ENCODE results near the gene SNAP47. TPM values are rescaled to one million over a fixed set of nuclear protein-coding genes. Genes with fewer than 3 reads are reported as not detected.

The SNAP47 gene
- total and polyA plus RNA-seq, 9 of the 15 experiments (the other 6 are each of a cell fraction or from before 2014, with no cell fraction given): 2.5 to 41.3 (median 32.6) TPM

DNA sequence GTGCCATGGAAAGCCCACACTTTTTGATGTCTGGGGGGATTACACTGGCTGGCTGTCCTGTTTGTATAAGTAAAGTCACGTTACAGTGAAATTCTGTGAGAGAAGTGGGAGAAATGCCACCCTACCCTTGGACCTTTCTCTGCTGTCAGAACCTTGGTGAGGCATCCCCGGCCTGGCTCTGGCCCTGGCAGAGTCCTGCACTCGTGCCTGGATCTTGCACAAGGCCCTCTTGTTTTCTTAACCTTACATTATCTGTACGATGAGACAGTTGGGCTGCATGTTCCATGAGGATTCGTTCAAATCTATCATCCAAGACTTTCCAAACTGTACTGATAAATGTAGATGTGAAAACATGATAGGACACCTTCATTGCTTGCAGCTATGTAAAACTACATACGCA lies 11.4 kb downstream of the SNAP47 start (continued):
- TF ChIP-seq, protein P1, sequence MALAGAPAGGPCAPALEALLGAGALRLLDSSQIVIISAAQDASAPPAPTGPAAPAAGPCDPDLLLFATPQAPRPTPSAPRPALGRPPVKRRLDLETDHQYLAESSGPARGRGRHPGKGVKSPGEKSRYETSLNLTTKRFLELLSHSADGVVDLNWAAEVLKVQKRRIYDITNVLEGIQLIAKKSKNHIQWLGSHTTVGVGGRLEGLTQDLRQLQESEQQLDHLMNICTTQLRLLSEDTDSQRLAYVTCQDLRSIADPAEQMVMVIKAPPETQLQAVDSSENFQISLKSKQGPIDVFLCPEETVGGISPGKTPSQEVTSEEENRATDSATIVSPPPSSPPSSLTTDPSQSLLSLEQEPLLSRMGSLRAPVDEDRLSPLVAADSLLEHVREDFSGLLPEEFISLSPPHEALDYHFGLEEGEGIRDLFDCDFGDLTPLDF (CRISPR knock-in tag; IDR thresholded peaks at IDR 0.05): no peak
- TF ChIP-seq NBN (IDR thresholded peaks at IDR 0.05; ENCODE audit: low read depth): no peak

DNA sequence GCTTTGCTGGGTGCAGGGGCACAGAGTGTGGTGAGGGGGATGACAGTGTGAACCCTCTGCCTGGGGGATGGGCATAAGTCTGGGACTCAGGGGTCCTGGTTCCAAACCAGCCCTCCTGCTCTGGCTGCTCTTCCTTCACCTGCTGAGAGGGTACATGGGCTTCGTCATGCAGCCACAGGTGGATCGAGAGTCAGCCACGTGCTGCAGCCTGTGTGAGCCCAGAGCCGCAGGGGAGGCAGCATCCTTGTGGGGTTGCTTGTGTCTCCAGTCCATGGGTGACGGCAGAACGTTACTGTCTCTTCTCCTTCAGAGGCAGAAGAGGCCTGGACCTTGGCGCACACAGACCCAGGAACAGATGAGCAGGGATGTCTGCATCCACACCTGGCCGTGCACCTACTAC lies 12.1 kb downstream of the SNAP47 start:
- in situ Hi-C loops (cut with MboI) (no loop called here), intact Hi-C loops (cut with micrococcal nuclease) (no loop called here)
- BruUV-seq (replicated peaks): no TSS peak
- Histone ChIP-seq H3K9me1 (ENCODE audit: control insufficient read depth, insufficient read depth, low read length) (peaks cover 22% of the 10 kb centered on the region), H2AFZ (ENCODE audit: low read depth, low read length) (no peak overlapping the region), H3K36me3 (ENCODE audit: control insufficient read depth, insufficient read depth, low read length) (peaks cover 37% of the 10 kb centered on the region), H3K4me3 (no peak overlapping the region), H3K4me1 (replicated peaks in 1 of 2; ENCODE audit: control insufficient read depth in 2 of 2, insufficient read depth in 2 of 2, low read length in 2 of 2) (peaks cover 26 to 49% of the 10 kb centered on the region in 2 experiments), H3K9ac (ENCODE audit: insufficient read depth in 1 of 2, low read depth in 2 of 2, low read length in 2 of 2) (peak overlapping the region in 1 of 2 experiments; percentile 57; a peak in 1 of 4 replicates), H4K20me1 (replicated peaks; ENCODE audit: control insufficient read depth, insufficient read depth, low read length) (peaks cover 13% of the 10 kb centered on the region), H3K9me3 (replicated peaks; ENCODE audit: control insufficient read depth, insufficient read depth, low read depth, low read length) (no peaks in the 10 kb centered on the region), H3K4me2 (ENCODE audit: insufficient read depth, low read length) (no peak overlapping the region), H3K27me3 (ENCODE audit: control insufficient read depth in 2 of 2, insufficient read depth in 2 of 2, low read length in 2 of 2) (no peaks in the 10 kb centered on the region), H3K27ac (ENCODE audit: extremely low read depth, low read depth, low read length) (no peak overlapping the region), H3K79me2 (ENCODE audit: control insufficient read depth, insufficient read depth, low read length) (peaks cover 74% of the 10 kb centered on the region)
- TF ChIP-seq HDAC6 (IDR thresholded peaks at IDR 0.05; ENCODE audit: low read depth, low read length): no peak
- no peak for TF ChIP-seq LEF1 (IDR thresholded peaks at IDR 0.05)
- TF ChIP-seq PRMT5 (CRISPR knock-in tag; IDR thresholded peaks at IDR 0.05): 0 out of 2 replicates have a peak, but pooled peaks have one; percentile 50
- TF ChIP-seq, protein P2, sequence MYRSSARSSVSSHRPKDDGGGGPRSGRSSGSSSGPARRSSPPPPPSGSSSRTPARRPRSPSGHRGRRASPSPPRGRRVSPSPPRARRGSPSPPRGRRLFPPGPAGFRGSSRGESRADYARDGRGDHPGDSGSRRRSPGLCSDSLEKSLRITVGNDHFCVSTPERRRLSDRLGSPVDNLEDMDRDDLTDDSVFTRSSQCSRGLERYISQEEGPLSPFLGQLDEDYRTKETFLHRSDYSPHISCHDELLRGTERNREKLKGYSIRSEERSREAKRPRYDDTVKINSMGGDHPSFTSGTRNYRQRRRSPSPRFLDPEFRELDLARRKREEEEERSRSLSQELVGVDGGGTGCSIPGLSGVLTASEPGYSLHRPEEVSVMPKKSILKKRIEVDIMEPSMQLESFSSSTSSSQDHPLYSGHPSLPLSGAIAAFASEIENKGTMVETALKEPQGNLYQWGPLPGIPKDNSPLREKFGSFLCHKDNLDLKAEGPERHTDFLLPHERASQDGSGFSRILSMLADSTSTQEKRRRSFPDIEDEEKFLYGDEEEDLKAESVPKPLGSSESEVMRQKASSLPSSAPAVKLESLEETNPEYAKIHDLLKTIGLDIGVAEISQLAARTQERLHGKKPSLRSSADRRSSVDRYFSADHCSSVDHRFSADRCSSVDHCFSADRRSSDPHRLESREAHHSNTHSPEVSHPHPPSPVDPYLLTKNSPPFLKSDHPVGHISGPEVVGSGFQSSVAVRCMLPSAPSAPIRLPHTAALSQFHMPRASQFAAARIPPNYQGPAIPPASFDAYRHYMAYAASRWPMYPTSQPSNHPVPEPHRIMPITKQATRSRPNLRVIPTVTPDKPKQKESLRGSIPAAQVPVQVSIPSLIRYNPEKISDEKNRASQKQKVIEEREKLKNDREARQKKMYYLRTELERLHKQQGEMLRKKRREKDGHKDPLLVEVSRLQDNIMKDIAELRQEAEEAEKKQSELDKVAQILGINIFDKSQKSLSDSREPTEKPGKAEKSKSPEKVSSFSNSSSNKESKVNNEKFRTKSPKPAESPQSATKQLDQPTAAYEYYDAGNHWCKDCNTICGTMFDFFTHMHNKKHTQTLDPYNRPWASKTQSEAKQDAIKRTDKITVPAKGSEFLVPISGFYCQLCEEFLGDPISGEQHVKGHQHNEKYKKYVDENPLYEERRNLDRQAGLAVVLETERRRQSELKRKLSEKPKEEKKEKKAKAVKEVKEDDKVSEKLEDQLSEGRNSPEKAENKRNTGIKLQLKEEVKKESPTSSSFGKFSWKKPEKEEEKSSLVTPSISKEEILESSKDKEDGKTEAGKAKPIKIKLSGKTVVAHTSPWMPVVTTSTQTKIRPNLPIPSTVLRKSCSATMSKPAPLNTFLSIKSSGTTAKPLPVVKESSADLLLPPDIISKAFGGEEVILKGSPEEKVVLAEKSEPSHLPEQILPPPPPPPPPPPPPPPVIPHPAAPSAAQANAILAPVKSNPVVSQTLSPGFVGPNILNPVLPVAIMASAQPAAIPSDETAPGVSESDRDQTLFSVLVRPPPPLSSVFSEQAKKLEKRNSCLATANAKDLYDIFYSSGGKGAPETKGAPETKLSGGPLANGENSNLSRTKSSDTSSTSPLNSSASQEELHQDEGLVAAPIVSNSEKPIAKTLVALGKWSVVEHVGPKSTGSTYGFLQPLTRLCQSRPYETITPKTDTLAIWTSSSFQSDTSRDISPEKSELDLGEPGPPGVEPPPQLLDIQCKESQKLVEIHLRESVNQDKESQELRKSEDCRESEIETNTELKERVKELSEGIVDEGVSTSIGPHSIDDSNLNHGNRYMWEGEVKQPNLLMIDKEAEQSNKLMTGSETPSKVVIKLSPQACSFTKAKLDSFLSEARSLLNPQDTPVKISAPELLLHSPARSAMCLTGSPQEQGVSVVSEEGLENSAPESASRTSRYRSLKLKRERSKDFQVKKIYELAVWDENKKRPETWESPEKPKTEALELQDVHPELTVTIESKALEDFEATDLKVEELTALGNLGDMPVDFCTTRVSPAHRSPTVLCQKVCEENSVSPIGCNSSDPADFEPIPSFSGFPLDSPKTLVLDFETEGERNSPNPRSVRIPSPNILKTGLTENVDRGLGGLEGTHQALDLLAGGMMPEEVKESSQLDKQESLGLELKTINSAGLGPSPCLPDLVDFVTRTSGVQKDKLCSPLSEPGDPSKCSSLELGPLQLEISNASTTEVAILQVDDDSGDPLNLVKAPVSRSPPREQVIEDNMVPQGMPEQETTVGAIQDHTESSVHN (IDR thresholded peaks at IDR 0.05; ENCODE audit: borderline replicate concordance in 1 of 2, low read depth in 1 of 2): no peak
- no peak for TF ChIP-seq FOXM1 (IDR thresholded peaks at IDR 0.05; ENCODE audit: low read depth)
- no peak for TF ChIP-seq FOXM1 (CRISPR knock-in tag; IDR thresholded peaks at IDR 0.05; ENCODE audit: low read depth)
- TF ChIP-seq GATAD2A (IDR thresholded peaks at IDR 0.05): no peak
- DNase-seq (ENCODE audit: extremely low read depth in 1 of 4, low spot score in 3 of 4): no peak
- ChIA-PET POLR2A (interaction anchor here (0.5 to 0.7 kb wide), 2 partner anchors 12 to 827 kb away, joined by 3 to 4 read pairs; no protein-coding TSS in a partner anchor), CTCF (ENCODE audit: low intra/inter-chr PET ratio) (no interaction called here)
- FAIRE-seq: no peak
- WGBS (ENCODE audit: insufficient coverage, low coverage, missing lambda C conversion rate): 76% methylated on average over 8 of the region's 8 CpGs
- ATAC-seq: no peak
